OCI-LY7 (cell line): ENCODE results near the gene FOXI1. TPM values are rescaled to one million over a fixed set of nuclear protein-coding genes. Genes with fewer than 3 reads are reported as not detected.

ENCODE experiments used
- BruUV-seq: library from RNA; stranded (reverse); fragments of 400-500 nt; replicated peaks from 2 replicates; lab custom pipeline; 2021; lab: Mats Ljungman, UMichigan
- CTCF ChIA-PET: fragments of 300-600 bp; sonication (Branson Sonifier 250); formaldehyde crosslinking; loops from one replicate; lab custom pipeline; 2022; ENCODE audit warnings: antibody characterized with exemption; ENCODE audit not compliant: unreplicated experiment; lab: Charles Lee
- POLR2A ChIA-PET: fragments of 300-600 bp; sonication (Branson Sonifier 250); formaldehyde crosslinking; loops from one replicate; lab custom pipeline; 2022; ENCODE audit warnings: antibody characterized with exemption; lab: Charles Lee
- DNase-seq: peaks from one replicate; pipeline ENCODE4 v3.0.0-alpha.2; 2015; ENCODE audit warnings: low spot score
- H2AFZ ChIP-seq: fragments of 200-600 bp; sonication (generic), shearing (Covaris generic); 2 replicates; pipeline ENCODE4 v1.6.1; 2014; ENCODE audit warnings: mild to moderate bottlenecking, antibody characterized with exemption, low read length, moderate library complexity
- H3K27ac ChIP-seq: fragments of 200-600 bp; sonication (generic); 2 replicates; pipeline ENCODE4 v1.5.1; 2014; ENCODE audit warnings: mixed run types, low read depth, mild to moderate bottlenecking, moderate library complexity, low read length, inconsistent platforms; ENCODE audit not compliant: poor library complexity, severe bottlenecking
- H3K36me3 ChIP-seq: fragments of 200-600 bp; sonication (generic); 2 replicates; pipeline ENCODE4 v1.6.1; 2014; ENCODE audit warnings: mild to moderate bottlenecking, antibody characterized with exemption, low read length, moderate library complexity, mixed read lengths; ENCODE audit not compliant: insufficient read depth
- H3K4me1 ChIP-seq: fragments of 200-600 bp; sonication (generic); 2 replicates; pipeline ENCODE4 v1.5.1; 2014; ENCODE audit warnings: mild to moderate bottlenecking, low read length; ENCODE audit not compliant: insufficient read depth, poor library complexity, severe bottlenecking
- H3K4me2 ChIP-seq: fragments of 200-600 bp; sonication (generic); 2 replicates; pipeline ENCODE4 v1.6.1; 2014; ENCODE audit warnings: mild to moderate bottlenecking, low read length
- H3K4me3 ChIP-seq: fragments of 200-600 bp; sonication (generic); 2 replicates; pipeline ENCODE4 v1.5.1; 2014; ENCODE audit warnings: mild to moderate bottlenecking, low read depth, low read length; ENCODE audit not compliant: poor library complexity, severe bottlenecking
- H3K79me2 ChIP-seq: fragments of 200-600 bp; sonication (generic); 2 replicates; pipeline ENCODE4 v1.6.1; 2016; ENCODE audit warnings: low read depth, mild to moderate bottlenecking, low read length, moderate library complexity, mixed read lengths; ENCODE audit not compliant: insufficient read depth
- H3K9me2 ChIP-seq: fragments of 200-600 bp; sonication (generic); 2 replicates; pipeline ENCODE4 v1.6.1; 2016; ENCODE audit warnings: mild to moderate bottlenecking, low read length, mixed read lengths; ENCODE audit not compliant: insufficient read depth
- H3K9me3 ChIP-seq: fragments of 200-600 bp; sonication (generic); 2 replicates; pipeline ENCODE4 v1.6.1; 2014; ENCODE audit warnings: mild to moderate bottlenecking, mixed run types, low read length, mixed read lengths
- H4K20me1 ChIP-seq: fragments of 200-600 bp; sonication (generic); 2 replicates; pipeline ENCODE4 v1.6.1; 2014; ENCODE audit warnings: mild to moderate bottlenecking, antibody characterized with exemption, low read length, moderate library complexity, mixed read lengths; ENCODE audit not compliant: insufficient read depth
- EZH2phosphoT487 ChIP-seq: fragments of 200-600 bp; sonication (generic); IDR thresholded peaks from 2 replicates; pipeline ENCODE4 v1.6.1; 2018; ENCODE audit warnings: low read depth, borderline replicate concordance, mild to moderate bottlenecking, mixed run types, antibody characterized with exemption, low read length, moderate library complexity, mixed read lengths
- intact Hi-C: fragments of 100-400 bp; cut with micrococcal nuclease; formaldehyde crosslinking; loops from one replicate; pipeline ENCODE4 v1.10.0; 2022; ENCODE audit not compliant: unreplicated experiment
- total RNA-seq, 2 experiments: library from RNA; depleted of rRNA in 1 of 2; stranded (reverse); fragments of >200 nt in 1 of 2; shearing (Covaris generic) in 1 of 2; gene quantifications; 2 replicates each; pipeline ENCODE4 v1.2.3, GENCODE V29; 2014 to 2022
- TF ChIP-seq, protein P1 (sequence below): fragments of 200-600 bp; sonication (generic); conservative IDR thresholded peaks from 2 replicates; pipeline ENCODE4 v1.5.1; 2014; ENCODE audit warnings: mild to moderate bottlenecking, antibody characterized with exemption, low read length, moderate library complexity, mixed read lengths

The FOXI1 gene
- total RNA-seq, 2 experiments from 2014 or later = not detected

DNA sequence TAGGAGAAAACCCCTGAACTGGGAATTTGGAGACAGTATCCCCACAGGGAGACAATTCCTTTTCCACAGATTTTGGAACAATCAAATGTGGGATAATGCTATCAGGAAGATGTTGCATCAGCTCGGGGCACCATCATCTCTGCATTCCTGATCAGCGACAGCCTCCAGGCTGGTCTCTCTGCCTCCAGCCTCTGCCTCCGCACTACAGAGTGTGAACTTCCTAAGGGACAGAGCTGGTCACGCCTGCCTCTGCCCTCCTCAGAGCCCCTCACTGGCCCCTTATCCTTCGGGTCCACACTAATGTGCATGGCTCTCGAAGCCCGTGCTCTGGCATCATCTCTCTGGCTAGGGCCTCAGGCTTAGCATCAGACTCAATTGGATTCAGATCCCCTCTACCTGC lies 8.6 kb downstream of the FOXI1 start:
- DNase-seq = no peak
- no TSS peak for BruUV-seq

DNA sequence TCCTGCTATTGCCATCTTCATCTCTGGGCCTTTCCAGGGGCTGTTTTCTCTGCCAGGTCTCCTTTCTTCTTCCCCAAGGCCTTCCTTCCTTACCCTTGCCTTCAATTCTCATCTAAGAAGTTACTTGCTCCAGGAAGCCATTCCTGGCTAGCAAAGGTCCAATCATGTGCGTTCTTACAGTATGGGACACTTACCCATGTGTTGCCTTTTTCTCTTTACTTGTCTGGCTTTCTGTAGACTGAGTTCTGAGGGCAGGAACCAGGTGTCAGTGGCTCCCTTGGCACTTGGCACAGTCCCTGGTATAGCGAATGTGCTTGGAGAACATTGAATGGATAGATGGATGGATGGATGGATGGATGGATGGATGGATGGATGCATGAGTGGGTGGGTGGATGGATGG lies 10.2 kb downstream of the FOXI1 start:
- Histone ChIP-seq H3K79me2 (no peaks in the 10 kb centered on the region), H3K36me3 (no peaks in the 10 kb centered on the region), H3K4me2 (no peak overlapping the region), H3K4me3 (no peak overlapping the region), H3K27ac (no peak overlapping the region), H3K9me3 (no peaks in the 10 kb centered on the region), H2AFZ (no peak overlapping the region), H3K4me1 (no peaks in the 10 kb centered on the region), H3K9me2 (no peaks in the 10 kb centered on the region), H4K20me1 (no peaks in the 10 kb centered on the region)
- CTCF ChIA-PET = no interaction called here
- no peak for DNase-seq
- no peak for TF ChIP-seq EZH2phosphoT487
- TF ChIP-seq, protein P1, sequence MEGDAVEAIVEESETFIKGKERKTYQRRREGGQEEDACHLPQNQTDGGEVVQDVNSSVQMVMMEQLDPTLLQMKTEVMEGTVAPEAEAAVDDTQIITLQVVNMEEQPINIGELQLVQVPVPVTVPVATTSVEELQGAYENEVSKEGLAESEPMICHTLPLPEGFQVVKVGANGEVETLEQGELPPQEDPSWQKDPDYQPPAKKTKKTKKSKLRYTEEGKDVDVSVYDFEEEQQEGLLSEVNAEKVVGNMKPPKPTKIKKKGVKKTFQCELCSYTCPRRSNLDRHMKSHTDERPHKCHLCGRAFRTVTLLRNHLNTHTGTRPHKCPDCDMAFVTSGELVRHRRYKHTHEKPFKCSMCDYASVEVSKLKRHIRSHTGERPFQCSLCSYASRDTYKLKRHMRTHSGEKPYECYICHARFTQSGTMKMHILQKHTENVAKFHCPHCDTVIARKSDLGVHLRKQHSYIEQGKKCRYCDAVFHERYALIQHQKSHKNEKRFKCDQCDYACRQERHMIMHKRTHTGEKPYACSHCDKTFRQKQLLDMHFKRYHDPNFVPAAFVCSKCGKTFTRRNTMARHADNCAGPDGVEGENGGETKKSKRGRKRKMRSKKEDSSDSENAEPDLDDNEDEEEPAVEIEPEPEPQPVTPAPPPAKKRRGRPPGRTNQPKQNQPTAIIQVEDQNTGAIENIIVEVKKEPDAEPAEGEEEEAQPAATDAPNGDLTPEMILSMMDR = no peak
- BruUV-seq = no TSS peak
- POLR2A ChIA-PET = no interaction called here
- intact Hi-C loops = no loop called here

More for the DNA sequence above, 8.6 kb downstream of the FOXI1 start:
- no peak overlapping the region for H2AFZ ChIP-seq
- CTCF ChIA-PET = no interaction called here
- no peak overlapping the region for H3K27ac ChIP-seq
- no peaks in the 10 kb centered on the region for H3K79me2 ChIP-seq
- no peaks in the 10 kb centered on the region for H3K36me3 ChIP-seq
- no peak overlapping the region for H3K4me2 ChIP-seq
- H4K20me1 ChIP-seq = no peaks in the 10 kb centered on the region
- intact Hi-C loops = no loop called here
- TF ChIP-seq, protein P1 = no peak
- TF ChIP-seq EZH2phosphoT487 = no peak
- no peaks in the 10 kb centered on the region for H3K9me2 ChIP-seq
- H3K4me1 ChIP-seq = no peaks in the 10 kb centered on the region
- no peak overlapping the region for H3K4me3 ChIP-seq
- POLR2A ChIA-PET = interaction anchor here (0.7 to 0.9 kb wide), 3 partner anchors 8 to 328 kb away, joined by 3 to 8 read pairs (median 4); no protein-coding TSS in a partner anchor
- no peaks in the 10 kb centered on the region for H3K9me3 ChIP-seq

DNA sequence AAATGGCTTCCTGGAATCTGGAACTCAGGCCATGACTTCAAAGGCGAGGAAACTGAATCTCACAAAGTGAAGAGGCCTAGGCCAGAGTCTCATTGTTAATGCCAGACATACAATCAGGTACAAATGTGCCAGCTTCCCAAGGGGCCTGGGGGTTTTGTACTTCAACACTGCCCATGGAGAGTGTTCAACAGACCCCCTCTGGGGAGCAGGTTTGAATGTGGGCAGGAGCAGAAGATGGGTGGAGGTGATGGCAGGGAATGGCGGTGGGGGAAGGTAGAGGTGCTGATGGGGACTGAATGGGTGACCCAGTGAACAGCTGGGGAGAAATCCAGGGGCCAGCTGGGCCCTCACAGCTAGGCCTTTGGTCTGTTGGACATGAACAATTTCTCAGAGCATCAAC lies 12.0 kb downstream of the FOXI1 start:
- H3K9me2 ChIP-seq = no peaks in the 10 kb centered on the region
- no peak for DNase-seq
- ChIA-PET POLR2A (no interaction called here), CTCF (no interaction called here)
- intact Hi-C loops = no loop called here
- H4K20me1 ChIP-seq = no peaks in the 10 kb centered on the region
- no peaks in the 10 kb centered on the region for H3K4me1 ChIP-seq
- H3K4me3 ChIP-seq = no peak overlapping the region
- no peak overlapping the region for H3K4me2 ChIP-seq
- no peaks in the 10 kb centered on the region for H3K79me2 ChIP-seq
- no peak overlapping the region for H2AFZ ChIP-seq
- TF ChIP-seq EZH2phosphoT487 = no peak
- TF ChIP-seq, protein P1 = no peak
- BruUV-seq = no TSS peak
- no peaks in the 10 kb centered on the region for H3K9me3 ChIP-seq
- H3K36me3 ChIP-seq = no peaks in the 10 kb centered on the region
- H3K27ac ChIP-seq = no peak overlapping the region
